ENCODE results near the gene CYP2B6.
"Not testable (repeated sequence)": the region's sequence is repeated elsewhere in the genome, so short reads cannot be mapped to it uniquely, and the experiment has no call there.

The CYP2B6 gene

DNA sequence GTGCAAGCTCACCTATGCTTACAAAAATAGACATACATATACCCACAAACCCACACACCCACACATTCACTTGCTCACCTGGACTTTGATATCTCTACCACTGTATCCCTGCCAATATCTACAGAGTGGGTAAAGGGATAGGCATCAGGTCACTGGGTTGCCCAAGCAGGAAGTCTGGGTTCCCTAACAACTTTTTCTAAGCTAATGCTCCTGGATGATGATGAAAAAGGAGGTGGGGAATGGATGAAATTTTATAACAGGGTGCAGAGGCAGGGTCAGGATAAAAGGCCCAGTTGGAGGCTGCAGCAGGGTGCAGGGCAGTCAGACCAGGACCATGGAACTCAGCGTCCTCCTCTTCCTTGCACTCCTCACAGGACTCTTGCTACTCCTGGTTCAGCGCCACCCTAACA, at the start of gene CYP2B6:
Gene CYP2B6, plus strand, starts transcription at position 311 of the 410 bp plus-strand sequence. Its CDS starts 24 bp downstream, at position 335.
- DNase-seq (ENCODE audit: low read depth), result no peak

GRCh38 chr19:40941481-40942219, 49.4 kb upstream of the CYP2B6 start:
- DNase-seq (ENCODE audit: low read depth), result no peak

- no peak for DNase-seq (ENCODE audit: low read depth)
Measured at GRCh38 chr19:40945645-40946044, 45.4 kb upstream of the CYP2B6 start.

- DNase-seq (ENCODE audit: low read depth), result no peak
Measured at GRCh38 chr19:40947114-40947513, 44.0 kb upstream of the CYP2B6 start.

DNA sequence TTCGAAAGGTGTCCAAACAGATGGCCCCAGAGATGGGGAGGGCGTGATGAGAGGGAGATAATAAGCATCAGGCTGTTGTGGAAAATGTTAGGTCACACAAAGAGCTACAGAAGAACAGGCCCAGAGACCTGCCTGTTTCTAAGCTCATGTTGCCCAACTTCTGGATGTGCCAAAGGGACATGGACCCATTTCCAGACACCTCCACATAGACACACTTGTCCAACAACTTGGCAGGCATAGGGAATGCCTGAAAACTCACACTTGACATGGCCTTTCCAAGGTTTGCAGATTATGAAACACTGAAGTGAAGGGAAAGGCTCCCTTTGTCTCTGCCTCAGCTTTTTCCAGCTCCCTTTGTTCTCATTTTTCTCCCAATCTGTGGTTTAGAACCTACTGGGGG, 43.5 kb upstream of the CYP2B6 start:
- DNase-seq (ENCODE audit: low read depth), result no peak

DNA sequence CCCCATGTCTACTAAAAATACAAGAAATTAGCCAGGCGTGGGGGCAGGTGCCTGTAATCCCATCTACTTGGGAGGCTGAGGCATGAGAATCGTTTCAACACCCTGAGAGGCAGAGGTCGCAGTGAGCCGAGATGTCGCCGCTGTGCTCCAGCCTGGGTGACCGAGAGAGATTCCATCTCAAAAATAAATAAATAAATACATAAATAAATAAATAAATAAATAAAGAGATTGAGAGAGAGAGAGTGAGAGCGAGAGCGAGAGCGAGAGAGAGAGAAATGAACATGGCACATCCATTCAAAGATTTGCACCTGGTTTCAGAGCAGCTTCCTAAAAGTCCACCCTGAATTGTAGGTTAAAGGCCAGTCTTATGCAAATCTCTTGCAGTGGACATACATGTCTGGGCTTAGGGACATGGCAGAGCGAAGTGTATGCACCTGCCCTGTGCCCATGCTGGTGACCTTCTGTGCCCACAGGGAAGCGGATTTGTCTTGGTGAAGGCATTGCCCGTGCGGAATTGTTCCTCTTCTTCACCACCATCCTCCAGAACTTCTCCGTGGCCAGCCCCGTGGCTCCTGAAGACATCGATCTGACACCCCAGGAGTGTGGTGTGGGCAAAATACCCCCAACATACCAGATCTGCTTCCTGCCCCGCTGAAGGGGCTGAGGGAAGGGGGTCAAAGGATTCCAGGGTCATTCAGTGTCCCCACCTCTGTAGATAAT, 42.3 kb upstream of the CYP2B6 start:
- DNase-seq (ENCODE audit: low read depth), result no peak

- DNase-seq (ENCODE audit: low read depth), result no peak
Measured at GRCh38 chr19:40954573-40954972, 36.5 kb upstream of the CYP2B6 start.

GRCh38 chr19:40959338-40959737, 31.7 kb upstream of the CYP2B6 start:
- no peak for DNase-seq (ENCODE audit: low read depth)

- no peak for DNase-seq (ENCODE audit: low read depth)
Measured at GRCh38 chr19:40960062-40960685, 30.9 kb upstream of the CYP2B6 start.

GRCh38 chr19:40960780-40961179, 30.3 kb upstream of the CYP2B6 start:
- DNase-seq (ENCODE audit: low read depth), result no peak

DNA sequence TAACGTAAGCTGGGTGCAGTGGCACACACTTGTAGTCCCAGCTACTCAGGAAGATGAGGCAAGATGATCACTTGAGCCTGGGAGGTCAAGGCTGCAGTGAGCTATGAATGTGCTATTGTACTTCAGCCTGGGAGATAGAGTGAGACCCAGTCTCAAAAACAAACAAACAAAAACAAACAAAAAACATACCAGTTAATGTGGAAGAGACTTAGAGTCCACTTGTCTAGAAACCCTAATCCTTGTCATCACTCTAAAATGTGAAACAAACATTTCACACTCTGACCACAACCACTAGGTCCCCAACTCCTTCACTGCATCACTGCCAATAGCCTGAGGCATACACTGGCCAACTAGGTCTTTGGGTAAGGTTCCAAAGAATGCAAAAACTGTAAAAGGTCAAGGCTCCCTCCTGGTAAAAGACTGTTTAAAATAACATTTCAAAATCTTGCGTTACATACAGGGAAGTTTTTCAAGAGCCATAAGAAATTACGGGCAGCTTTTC, 28.6 kb upstream of the CYP2B6 start:
- no peak for DNase-seq (ENCODE audit: low read depth)

GRCh38 chr19:40964361-40964760, 26.7 kb upstream of the CYP2B6 start:
- not testable (repeated sequence) for DNase-seq (ENCODE audit: low read depth)

GRCh38 chr19:40965351-40965750, 25.7 kb upstream of the CYP2B6 start:
- not testable (repeated sequence) for DNase-seq (ENCODE audit: low read depth)

GRCh38 chr19:40966591-40966990, 24.5 kb upstream of the CYP2B6 start:
- DNase-seq (ENCODE audit: low read depth), result not testable (repeated sequence)

- DNase-seq (ENCODE audit: low read depth), result not testable (repeated sequence)
Measured at GRCh38 chr19:40968065-40968464, 23.0 kb upstream of the CYP2B6 start.

GRCh38 chr19:40969721-40970120, 21.4 kb upstream of the CYP2B6 start:
- not testable (repeated sequence) for DNase-seq (ENCODE audit: low read depth)

DNA sequence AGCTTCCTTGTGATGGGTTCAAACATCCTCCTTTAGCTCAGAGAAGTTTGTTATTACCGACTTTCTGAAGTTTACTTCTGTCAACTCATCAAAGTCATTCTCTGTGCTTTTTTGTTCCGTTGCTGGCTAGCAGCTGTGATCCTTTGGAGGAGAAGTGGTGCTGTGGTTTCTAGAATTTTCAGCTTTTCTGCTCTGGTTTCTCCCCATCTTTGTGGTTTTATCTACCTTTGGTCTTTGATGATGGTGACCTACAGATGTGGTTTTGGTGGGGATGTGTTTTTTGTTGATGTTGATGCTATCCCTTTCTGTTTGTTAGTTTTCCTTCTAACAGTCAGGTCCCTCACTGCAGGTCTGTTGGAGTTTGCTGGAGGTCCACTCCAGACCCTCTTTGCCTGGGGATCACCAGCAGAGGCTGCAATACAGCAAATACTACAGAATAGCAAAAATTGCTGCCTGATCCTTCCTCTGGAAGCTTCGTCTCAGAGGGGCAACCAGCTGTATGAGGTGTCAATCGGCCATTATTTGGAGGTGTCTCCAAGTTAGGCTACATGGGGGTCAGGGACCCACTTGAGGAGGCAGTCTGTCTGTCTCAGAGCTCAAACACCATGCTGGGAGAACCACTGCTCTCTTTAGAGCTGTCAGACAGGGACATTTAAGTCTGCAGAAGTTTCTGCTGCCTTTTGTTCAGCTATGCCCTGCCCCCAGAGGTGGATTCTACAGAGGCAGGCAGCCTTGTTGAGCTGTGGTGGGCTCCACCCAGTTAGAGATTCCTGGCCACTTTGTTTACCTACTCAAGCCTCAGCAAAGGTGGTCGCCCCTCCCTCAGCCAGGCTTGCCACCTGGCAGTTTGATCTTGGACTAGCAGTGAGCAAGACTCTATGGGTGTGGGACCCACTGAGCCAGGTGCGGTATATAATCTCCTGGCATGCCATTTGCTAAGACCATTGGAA, 20.4 kb upstream of the CYP2B6 start:
- not testable (repeated sequence) for DNase-seq (ENCODE audit: low read depth)

- DNase-seq (ENCODE audit: low read depth), result peak; percentile 52
Measured at GRCh38 chr19:40974633-40975037, 16.4 kb upstream of the CYP2B6 start.

DNA sequence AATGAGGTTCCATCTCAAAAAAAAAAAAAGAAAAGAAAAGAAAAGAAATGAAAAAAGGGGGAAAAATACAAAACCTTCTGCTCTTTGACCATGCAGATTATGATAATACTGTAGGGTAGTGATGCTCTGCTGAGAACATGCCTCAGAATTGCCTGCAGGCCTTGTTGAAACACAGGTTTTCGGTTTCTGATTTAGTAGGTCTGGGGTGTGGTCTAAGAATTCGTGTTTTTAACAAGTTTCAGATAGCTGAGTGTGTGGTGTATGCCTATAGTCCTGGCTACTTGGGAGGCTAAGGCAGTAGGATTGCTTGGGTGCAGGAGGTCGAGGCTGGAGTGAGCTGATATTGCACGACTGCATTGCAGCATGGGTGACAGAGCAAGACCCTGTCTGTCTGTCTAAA, 14.9 kb upstream of the CYP2B6 start:
- DNase-seq (ENCODE audit: low read depth), result no peak

- DNase-seq (ENCODE audit: low read depth), result no peak
Measured at GRCh38 chr19:40976724-40977123, 14.4 kb upstream of the CYP2B6 start.

DNA sequence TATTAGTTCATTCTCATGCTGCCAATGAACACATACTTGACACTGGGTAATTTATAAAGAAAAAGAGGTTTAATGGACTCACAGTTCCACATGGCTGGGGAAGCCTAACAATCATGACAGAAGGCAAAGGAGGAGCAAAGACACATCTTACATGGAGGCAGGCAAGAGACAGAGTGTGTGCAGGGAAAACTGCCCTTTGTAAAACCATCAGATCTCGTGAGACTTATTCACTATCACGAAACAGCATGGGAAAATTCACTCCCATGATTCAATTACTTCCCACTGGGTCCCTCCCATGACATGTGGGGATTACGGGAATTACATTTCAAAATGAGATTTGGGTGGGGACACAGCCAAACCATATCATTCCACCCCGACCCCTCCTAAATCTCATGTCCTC, 11.3 kb upstream of the CYP2B6 start:
- DNase-seq (ENCODE audit: low read depth), result not testable (repeated sequence)

Data from stimulated activated CD8-positive, alpha-beta memory T cell treated with anti-CD3 and anti-CD28 coated beads, Interleukin-15, amount 100 ng/mL, for 24 hours (primary cell).